OCI-LY1 (cell line): ENCODE results near the gene ATG5.
"Not testable (repeated sequence)": the region's sequence is repeated elsewhere in the genome, so short reads cannot be mapped to it uniquely, and the experiment has no call there.

ENCODE experiments used
- H2AFZ ChIP-seq: fragments of 200-600 bp; sonication (generic), shearing (Covaris generic); 2 replicates; pipeline ENCODE4 v1.6.0; 2014; ENCODE audit warnings: antibody characterized with exemption, mild to moderate bottlenecking, low read length
- H3F3A ChIP-seq: fragments of 200-600 bp; sonication (generic), shearing (Covaris generic); 2 replicates; pipeline ENCODE4 v1.6.0; 2014; ENCODE audit warnings: mild to moderate bottlenecking, antibody characterized with exemption, low read length, moderate library complexity; ENCODE audit not compliant: insufficient read depth
- H3K27ac ChIP-seq: fragments of 200-600 bp; sonication (generic); 2 replicates; pipeline ENCODE4 v1.5.1; 2014; ENCODE audit warnings: low read length, mixed run types, mild to moderate bottlenecking, low read depth; ENCODE audit not compliant: poor library complexity, severe bottlenecking
- H3K27me3 ChIP-seq: fragments of 200-600 bp; sonication (generic); 2 replicates; pipeline ENCODE4 v1.6.0; 2014; ENCODE audit warnings: antibody characterized with exemption, mild to moderate bottlenecking, low read length, moderate library complexity; ENCODE audit not compliant: insufficient read depth
- H3K36me3 ChIP-seq: fragments of 200-600 bp; sonication (generic); 2 replicates; pipeline ENCODE4 v1.6.1; 2014; ENCODE audit warnings: mild to moderate bottlenecking, antibody characterized with exemption, low read length, moderate library complexity, mixed read lengths; ENCODE audit not compliant: insufficient read depth
- H3K4me1 ChIP-seq: fragments of 200-600 bp; sonication (generic); 2 replicates; pipeline ENCODE4 v1.5.1; 2014; ENCODE audit warnings: mild to moderate bottlenecking, low read length, moderate library complexity; ENCODE audit not compliant: insufficient read depth, severe bottlenecking
- H3K4me2 ChIP-seq: fragments of 200-600 bp; sonication (generic), shearing (Covaris generic); 2 replicates; pipeline ENCODE4 v1.6.1; 2014; ENCODE audit warnings: low read length
- H3K4me3 ChIP-seq: fragments of 200-600 bp; sonication (generic); 2 replicates; pipeline ENCODE4 v1.5.1; 2014; ENCODE audit warnings: low read length, low read depth, mild to moderate bottlenecking, mixed read lengths; ENCODE audit not compliant: poor library complexity, severe bottlenecking
- H3K79me2 ChIP-seq: fragments of 200-600 bp; shearing (Covaris generic); 2 replicates; pipeline ENCODE4 v1.6.1; 2016; ENCODE audit warnings: mixed run types, low read length, mixed read lengths; ENCODE audit not compliant: insufficient read depth
- H3K9ac ChIP-seq: fragments of 200-600 bp; sonication (generic), shearing (Covaris generic); 2 replicates; pipeline ENCODE4 v1.6.1; 2014; ENCODE audit warnings: mild to moderate bottlenecking, low read length, mixed read lengths
- H3K9me2 ChIP-seq: fragments of 200-600 bp; sonication (generic), shearing (Covaris generic); 2 replicates; pipeline ENCODE4 v1.6.1; 2014; ENCODE audit warnings: low read depth, mild to moderate bottlenecking, low read length, mixed read lengths
- H3K9me3 ChIP-seq: fragments of 200-600 bp; shearing (Covaris generic); 2 replicates; pipeline ENCODE4 v1.6.1; 2014; ENCODE audit warnings: low read length, mixed read lengths
- H4K20me1 ChIP-seq: fragments of 200-600 bp; sonication (generic), shearing (Covaris generic); 2 replicates; pipeline ENCODE4 v1.6.0; 2016; ENCODE audit warnings: mild to moderate bottlenecking, low read length; ENCODE audit not compliant: insufficient read depth
- CTCF ChIP-seq: fragments of 200-600 bp; sonication (generic), shearing (Covaris generic); IDR thresholded peaks from 2 replicates; pipeline ENCODE4 v1.5.1; 2017; ENCODE audit warnings: mild to moderate bottlenecking, antibody characterized with exemption, low read length, moderate library complexity, mixed read lengths
- EZH2 ChIP-seq: fragments of 200-600 bp; sonication (generic), shearing (Covaris generic); IDR thresholded peaks from 2 replicates; pipeline ENCODE4 v1.8.0; 2017; ENCODE audit warnings: borderline replicate concordance, mixed run types, mild to moderate bottlenecking, antibody characterized with exemption, low read length, moderate library complexity, mixed read lengths

Gene ATG5

GRCh38 chr6:106253172-106253571 lies 72.4 kb downstream of the ATG5 start:
- no peak overlapping the region for H2AFZ ChIP-seq
- H3K27ac ChIP-seq: no peak overlapping the region
- H3K9me2 ChIP-seq: no peaks in the 10 kb centered on the region
- no peaks in the 10 kb centered on the region for H3K27me3 ChIP-seq
- no peak overlapping the region for H3K4me3 ChIP-seq
- no peaks in the 10 kb centered on the region for H3K79me2 ChIP-seq
- H3K36me3 ChIP-seq: no peaks in the 10 kb centered on the region; the same call in 1 of the 2 replicates
- H4K20me1 ChIP-seq: no peaks in the 10 kb centered on the region
- no peaks in the 10 kb centered on the region for H3K4me1 ChIP-seq
- H3F3A ChIP-seq: no peaks in the 10 kb centered on the region
- H3K4me2 ChIP-seq: no peak overlapping the region
- TF ChIP-seq EZH2 (no peak), CTCF (no peak)
- no peaks in the 10 kb centered on the region for H3K9me3 ChIP-seq
- H3K9ac ChIP-seq: no peak overlapping the region

GRCh38 chr6:106252687-106253086 lies 72.9 kb downstream of the ATG5 start:
- Histone ChIP-seq H3K9me3 (no peaks in the 10 kb centered on the region), H3K79me2 (no peaks in the 10 kb centered on the region), H3K4me3 (no peak overlapping the region), H3K4me1 (no peaks in the 10 kb centered on the region), H3F3A (no peaks in the 10 kb centered on the region), H3K4me2 (no peak overlapping the region), H3K27me3 (no peaks in the 10 kb centered on the region), H3K9me2 (no peaks in the 10 kb centered on the region), H3K9ac (no peak overlapping the region), H3K27ac (no peak overlapping the region), H2AFZ (no peak overlapping the region), H4K20me1 (no peaks in the 10 kb centered on the region), H3K36me3 (peaks cover 2% of the 10 kb centered on the region; the same call in 1 of the 2 replicates)
- no peak for TF ChIP-seq EZH2
- no peak for TF ChIP-seq CTCF

- H3K9me3 ChIP-seq, H3F3A ChIP-seq, H2AFZ ChIP-seq, H3K9ac ChIP-seq, H3K27ac ChIP-seq, H4K20me1 ChIP-seq, H3K4me2 ChIP-seq, H3K4me3 ChIP-seq, H3K4me1 ChIP-seq, H3K9me2 ChIP-seq, H3K27me3 ChIP-seq, H3K36me3 ChIP-seq, H3K79me2 ChIP-seq: not testable (repeated sequence)
These were observed 73.9 kb downstream of the ATG5 start for GRCh38 chr6:106251531-106252255.

GRCh38 chr6:106250953-106251352 lies 74.6 kb downstream of the ATG5 start:
- no peaks in the 10 kb centered on the region for H3K9me3 ChIP-seq
- no peak overlapping the region for H3K4me2 ChIP-seq
- no peaks in the 10 kb centered on the region for H4K20me1 ChIP-seq
- no peaks in the 10 kb centered on the region for H3K79me2 ChIP-seq
- no peaks in the 10 kb centered on the region for H3F3A ChIP-seq
- H3K4me1 ChIP-seq: no peaks in the 10 kb centered on the region
- H3K27me3 ChIP-seq: no peaks in the 10 kb centered on the region
- no peak overlapping the region for H3K4me3 ChIP-seq
- H3K9me2 ChIP-seq: no peaks in the 10 kb centered on the region
- H2AFZ ChIP-seq: no peak overlapping the region
- no peak overlapping the region for H3K27ac ChIP-seq
- no peak overlapping the region for H3K9ac ChIP-seq
- TF ChIP-seq CTCF (no peak), EZH2 (no peak)
- peaks cover 7% of the 10 kb centered on the region; the same call in 1 of the 2 replicates for H3K36me3 ChIP-seq
